Stimulated activated naive CD8-positive, alpha-beta T cell treated with anti-CD3 and anti-CD28 coated beads, Interleukin-15, amount 100 ng/mL, for 72 hours (primary cell): ENCODE measurements around the gene PBX1.

Experiments used
- ATAC-seq: fragments of 150-1000 bp; cut with Tn5 transposase; 2 replicates; pipeline ENCODE4 v1.10.0; 2021; ENCODE audit warnings: mild to moderate bottlenecking, moderate library complexity
- DNase-seq, 2 donors: peaks; one replicate each; pipeline ENCODE4 v3.0.0; 2021 to 2022
- H3K27ac Mint-ChIP-seq, 2 donors: one replicate each; pipeline ENCODE4 v1.8.0; 2022; ENCODE audit warnings: mild to moderate bottlenecking in 2 of 2, mixed read lengths in 2 of 2, moderate library complexity in 2 of 2
- H3K27me3 Mint-ChIP-seq: one replicate; pipeline ENCODE4 v1.8.0; 2022; ENCODE audit warnings: mixed read lengths
- H3K4me1 Mint-ChIP-seq: one replicate; pipeline ENCODE4 v1.8.0; 2022; ENCODE audit warnings: mild to moderate bottlenecking, mixed read lengths
- H3K4me3 Mint-ChIP-seq, 2 donors: one replicate each; pipeline ENCODE4 v1.8.0; 2022; ENCODE audit warnings: mild to moderate bottlenecking in 2 of 2, mixed read lengths in 2 of 2, moderate library complexity in 1 of 2
- H3K9me3 Mint-ChIP-seq, 2 donors: one replicate each; pipeline ENCODE4 v1.8.0; 2022; ENCODE audit warnings: mixed read lengths in 2 of 2

PBX1 gene

GRCh38 chr1:164694505-164694904 lies 135.5 kb downstream of the PBX1 start:
- Mint-ChIP-seq H3K4me3 (no peak overlapping the region), H3K4me1 (no peaks in the 10 kb centered on the region), H3K27ac (no peak overlapping the region), H3K27me3 (no peaks in the 10 kb centered on the region), H3K9me3 (no peaks in the 10 kb centered on the region)
- ATAC-seq (no peak), DNase-seq (no peak)

- H3K27ac Mint-ChIP-seq, result no peak overlapping the region
- no peaks in the 10 kb centered on the region for H3K27me3 Mint-ChIP-seq
- ATAC-seq (no peak), DNase-seq (no peak)
- no peak overlapping the region for H3K4me3 Mint-ChIP-seq
- no peaks in the 10 kb centered on the region for H3K9me3 Mint-ChIP-seq
- H3K4me1 Mint-ChIP-seq, result no peaks in the 10 kb centered on the region
Observed at GRCh38 chr1:164695956-164696665, 137.1 kb downstream of the PBX1 start.

GRCh38 chr1:164699815-164700491 lies 141.0 kb downstream of the PBX1 start:
- no peaks in the 10 kb centered on the region for H3K4me1 Mint-ChIP-seq
- H3K4me3 Mint-ChIP-seq, result no peak overlapping the region
- ATAC-seq, result no peak
- no peaks in the 10 kb centered on the region for H3K9me3 Mint-ChIP-seq
- no peaks in the 10 kb centered on the region for H3K27me3 Mint-ChIP-seq
- no peak overlapping the region for H3K27ac Mint-ChIP-seq
- no peak for DNase-seq

GRCh38 chr1:164700683-164701082 lies 141.7 kb downstream of the PBX1 start:
- no peak for DNase-seq

GRCh38 chr1:164701189-164701761 lies 142.3 kb downstream of the PBX1 start:
- no peak overlapping the region for H3K27ac Mint-ChIP-seq
- H3K4me1 Mint-ChIP-seq, result no peaks in the 10 kb centered on the region
- no peak overlapping the region for H3K4me3 Mint-ChIP-seq
- DNase-seq, result no peak
- ATAC-seq, result no peak
- no peaks in the 10 kb centered on the region for H3K9me3 Mint-ChIP-seq
- H3K27me3 Mint-ChIP-seq, result no peaks in the 10 kb centered on the region

More at GRCh38 chr1:164700683-164701082, 141.7 kb downstream of the PBX1 start:
- no peak for ATAC-seq
- no peaks in the 10 kb centered on the region for H3K27me3 Mint-ChIP-seq
- H3K4me3 Mint-ChIP-seq, result no peak overlapping the region
- no peaks in the 10 kb centered on the region for H3K9me3 Mint-ChIP-seq
- H3K27ac Mint-ChIP-seq, result no peak overlapping the region
- no peaks in the 10 kb centered on the region for H3K4me1 Mint-ChIP-seq

GRCh38 chr1:164702216-164702615 lies 143.2 kb downstream of the PBX1 start:
- no peak for DNase-seq
- no peak overlapping the region for H3K4me3 Mint-ChIP-seq
- H3K27ac Mint-ChIP-seq, result no peak overlapping the region
- H3K27me3 Mint-ChIP-seq, result no peaks in the 10 kb centered on the region
- ATAC-seq, result no peak
- H3K4me1 Mint-ChIP-seq, result no peaks in the 10 kb centered on the region
- H3K9me3 Mint-ChIP-seq, result no peaks in the 10 kb centered on the region

- no peaks in the 10 kb centered on the region for H3K27me3 Mint-ChIP-seq
- no peak for DNase-seq
- no peaks in the 10 kb centered on the region for H3K9me3 Mint-ChIP-seq
- no peak overlapping the region for H3K27ac Mint-ChIP-seq
- H3K4me3 Mint-ChIP-seq, result no peak overlapping the region
- no peaks in the 10 kb centered on the region for H3K4me1 Mint-ChIP-seq
- ATAC-seq, result no peak
Observed at GRCh38 chr1:164702664-164703063, 143.7 kb downstream of the PBX1 start.

- Mint-ChIP-seq H3K4me3 (no peak overlapping the region), H3K27ac (no peak overlapping the region), H3K4me1 (no peaks in the 10 kb centered on the region), H3K9me3 (no peaks in the 10 kb centered on the region), H3K27me3 (no peaks in the 10 kb centered on the region)
- DNase-seq, result no peak
- ATAC-seq, result no peak
Observed at GRCh38 chr1:164703463-164703862, 144.5 kb downstream of the PBX1 start.

- Mint-ChIP-seq H3K9me3 (no peaks in the 10 kb centered on the region), H3K4me3 (no peak overlapping the region), H3K27me3 (no peaks in the 10 kb centered on the region), H3K27ac (no peak overlapping the region), H3K4me1 (no peaks in the 10 kb centered on the region)
- ATAC-seq (no peak), DNase-seq (no peak)
Observed at GRCh38 chr1:164703960-164704411, 145.0 kb downstream of the PBX1 start.

- Mint-ChIP-seq H3K4me1 (no peaks in the 10 kb centered on the region), H3K4me3 (no peak overlapping the region), H3K27me3 (no peaks in the 10 kb centered on the region), H3K9me3 (no peaks in the 10 kb centered on the region), H3K27ac (no peak overlapping the region)
- DNase-seq, result no peak
- no peak for ATAC-seq
Observed at GRCh38 chr1:164704954-164705353, 146.0 kb downstream of the PBX1 start.

GRCh38 chr1:164706606-164706987 lies 147.6 kb downstream of the PBX1 start:
- no peak overlapping the region for H3K27ac Mint-ChIP-seq
- H3K27me3 Mint-ChIP-seq, result peaks cover 6% of the 10 kb centered on the region
- peaks cover 0 to 3% of the 10 kb centered on the region in 2 donors for H3K9me3 Mint-ChIP-seq
- ATAC-seq, result no peak
- H3K4me1 Mint-ChIP-seq, result no peaks in the 10 kb centered on the region
- DNase-seq, result no peak
- H3K4me3 Mint-ChIP-seq, result no peak overlapping the region

GRCh38 chr1:164707868-164708331 lies 148.9 kb downstream of the PBX1 start:
- Mint-ChIP-seq H3K27ac (no peak overlapping the region), H3K4me3 (no peak overlapping the region), H3K27me3 (peaks cover 15% of the 10 kb centered on the region), H3K4me1 (no peaks in the 10 kb centered on the region), H3K9me3 (peaks cover 0 to 14% of the 10 kb centered on the region in 2 donors)
- DNase-seq (no peak), ATAC-seq (no peak)

GRCh38 chr1:164708596-164708995 lies 149.6 kb downstream of the PBX1 start:
- H3K27me3 Mint-ChIP-seq, result peaks cover 16% of the 10 kb centered on the region
- ATAC-seq (no peak), DNase-seq (no peak)
- H3K4me3 Mint-ChIP-seq, result no peak overlapping the region
- H3K27ac Mint-ChIP-seq, result no peak overlapping the region
- no peaks in the 10 kb centered on the region for H3K4me1 Mint-ChIP-seq
- peaks cover 0 to 14% of the 10 kb centered on the region in 2 donors for H3K9me3 Mint-ChIP-seq

GRCh38 chr1:164709126-164709525 lies 150.1 kb downstream of the PBX1 start:
- ATAC-seq (no peak), DNase-seq (no peak)
- Mint-ChIP-seq H3K4me3 (no peak overlapping the region), H3K27ac (no peak overlapping the region), H3K4me1 (no peaks in the 10 kb centered on the region), H3K27me3 (peaks cover 16% of the 10 kb centered on the region), H3K9me3 (peaks cover 0 to 14% of the 10 kb centered on the region in 2 donors)

- no peak for DNase-seq
- no peak for ATAC-seq
- Mint-ChIP-seq H3K4me3 (no peak overlapping the region), H3K9me3 (peaks cover 0 to 14% of the 10 kb centered on the region in 2 donors), H3K4me1 (no peaks in the 10 kb centered on the region), H3K27me3 (peaks cover 16% of the 10 kb centered on the region), H3K27ac (no peak overlapping the region)
Observed at GRCh38 chr1:164709541-164710278, 150.7 kb downstream of the PBX1 start.
